GM12872 (cell line): ENCODE data around the gene TBC1D30.

Source experiments
- TF ChIP-seq, protein P1 (sequence below): IDR thresholded peaks from 3 replicates; pipeline ENCODE4 v1.5.1; 2011; ENCODE audit warnings: low read depth, mild to moderate bottlenecking, low read length, moderate library complexity; ENCODE audit not compliant: insufficient read depth

Gene TBC1D30

DNA sequence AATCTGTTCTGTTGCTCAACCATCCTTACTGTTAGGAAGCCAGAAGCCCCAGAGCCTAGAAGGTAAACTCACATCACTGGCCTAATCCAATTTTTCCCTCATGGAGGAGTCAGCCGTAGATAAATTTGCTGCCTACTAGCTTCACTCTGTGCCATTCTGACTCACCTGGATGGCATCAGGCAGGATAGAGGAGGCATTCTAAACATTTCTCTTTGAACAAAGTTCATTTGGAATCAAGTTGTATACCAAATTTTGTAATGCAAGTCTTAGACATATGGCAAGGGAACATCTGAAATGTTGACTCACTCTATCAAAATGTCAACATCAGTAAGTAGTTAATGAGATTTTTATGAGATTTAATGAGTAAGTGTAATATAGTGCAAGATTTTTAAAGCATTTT lies 13.6 kb upstream of the TBC1D30 start:
- TF ChIP-seq, protein P1, sequence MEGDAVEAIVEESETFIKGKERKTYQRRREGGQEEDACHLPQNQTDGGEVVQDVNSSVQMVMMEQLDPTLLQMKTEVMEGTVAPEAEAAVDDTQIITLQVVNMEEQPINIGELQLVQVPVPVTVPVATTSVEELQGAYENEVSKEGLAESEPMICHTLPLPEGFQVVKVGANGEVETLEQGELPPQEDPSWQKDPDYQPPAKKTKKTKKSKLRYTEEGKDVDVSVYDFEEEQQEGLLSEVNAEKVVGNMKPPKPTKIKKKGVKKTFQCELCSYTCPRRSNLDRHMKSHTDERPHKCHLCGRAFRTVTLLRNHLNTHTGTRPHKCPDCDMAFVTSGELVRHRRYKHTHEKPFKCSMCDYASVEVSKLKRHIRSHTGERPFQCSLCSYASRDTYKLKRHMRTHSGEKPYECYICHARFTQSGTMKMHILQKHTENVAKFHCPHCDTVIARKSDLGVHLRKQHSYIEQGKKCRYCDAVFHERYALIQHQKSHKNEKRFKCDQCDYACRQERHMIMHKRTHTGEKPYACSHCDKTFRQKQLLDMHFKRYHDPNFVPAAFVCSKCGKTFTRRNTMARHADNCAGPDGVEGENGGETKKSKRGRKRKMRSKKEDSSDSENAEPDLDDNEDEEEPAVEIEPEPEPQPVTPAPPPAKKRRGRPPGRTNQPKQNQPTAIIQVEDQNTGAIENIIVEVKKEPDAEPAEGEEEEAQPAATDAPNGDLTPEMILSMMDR, result no peak

DNA sequence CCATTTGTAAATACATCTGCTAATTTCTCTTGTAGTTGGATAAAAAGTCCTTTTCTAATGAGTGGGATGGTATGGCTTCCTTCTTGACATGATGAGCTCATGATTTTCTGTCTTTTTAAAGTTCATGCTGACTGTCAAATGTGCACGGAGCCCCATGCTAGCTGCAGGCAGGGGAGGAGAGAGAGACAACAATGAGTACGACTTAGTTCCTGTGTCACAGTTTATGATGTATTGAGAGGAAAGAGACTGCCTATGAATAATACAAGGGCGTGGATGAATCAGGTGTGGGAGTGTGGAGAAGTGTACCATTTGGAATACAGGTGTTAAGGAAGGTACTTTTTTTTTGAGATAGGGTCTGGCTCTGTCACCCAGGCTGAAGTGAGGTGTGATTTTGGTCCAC lies 10.7 kb upstream of the TBC1D30 start:
- TF ChIP-seq, protein P1, result no peak

DNA sequence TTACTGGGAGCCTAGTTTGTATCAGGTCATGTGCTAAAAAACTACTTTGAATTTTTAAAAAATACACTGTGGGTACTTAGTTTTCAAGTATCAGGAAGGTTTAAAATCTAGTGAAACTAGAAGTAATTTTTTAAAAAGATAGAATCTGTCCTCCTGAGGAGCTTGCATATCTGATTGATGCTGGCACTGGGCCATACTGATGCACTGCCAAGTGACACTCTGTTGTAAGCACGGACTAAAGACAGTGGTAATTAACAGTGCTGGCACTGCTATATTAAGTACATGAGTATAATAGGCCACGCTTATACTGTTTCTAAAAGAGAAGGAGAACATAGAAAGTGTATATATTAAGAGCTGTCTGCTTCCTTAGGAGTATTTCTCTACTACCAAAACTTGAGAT lies 10.0 kb upstream of the TBC1D30 start:
- TF ChIP-seq, protein P1, result no peak

DNA sequence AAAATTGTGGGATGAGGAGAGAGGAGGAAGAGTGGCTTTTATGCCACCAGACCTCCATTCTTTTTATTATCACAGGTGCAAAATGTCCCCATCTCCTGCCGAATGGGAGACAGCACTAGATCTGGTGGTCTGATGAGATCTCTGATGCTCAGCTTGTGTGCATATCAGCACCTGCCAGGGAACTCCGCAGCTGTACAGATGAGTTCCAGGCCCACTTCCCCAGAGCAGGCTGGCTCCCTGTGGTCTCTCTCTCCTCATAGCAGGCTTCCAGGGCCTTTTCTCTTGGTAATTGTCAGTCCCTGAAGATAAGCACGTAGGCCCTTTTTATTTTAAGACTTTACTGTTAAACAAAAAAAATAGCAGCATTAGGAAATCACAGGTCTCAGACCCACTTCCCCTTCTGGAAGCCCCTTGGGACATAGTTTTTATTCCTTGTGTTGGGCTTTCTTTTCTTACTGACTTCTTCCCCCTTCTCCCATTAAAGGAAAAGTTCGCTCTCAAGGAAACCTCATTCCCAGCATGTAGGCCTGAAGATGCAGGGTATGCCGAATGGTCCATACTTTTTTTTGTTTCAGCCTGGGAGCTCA lies 4.5 kb upstream of the TBC1D30 start:
- TF ChIP-seq, protein P1, result no peak

DNA sequence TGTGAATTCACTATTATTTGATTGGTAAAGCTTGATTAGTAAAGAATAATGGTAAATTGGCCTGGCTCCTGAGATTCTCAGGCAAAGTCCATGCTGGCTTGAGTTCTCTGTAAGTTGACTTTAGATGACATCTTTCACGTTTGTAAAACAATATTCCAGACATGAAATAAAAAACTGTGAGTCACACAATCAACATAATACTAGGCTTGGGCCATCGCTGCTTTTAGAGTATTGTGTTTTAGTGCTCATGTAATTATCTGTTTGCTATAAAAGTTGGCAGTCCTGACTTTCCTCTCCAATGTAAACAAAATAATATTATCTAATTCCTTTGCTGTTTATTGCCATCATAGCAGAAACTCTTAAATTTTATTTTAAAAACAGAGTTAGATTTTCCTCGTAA lies 3.9 kb upstream of the TBC1D30 start:
- TF ChIP-seq, protein P1, result no peak

DNA sequence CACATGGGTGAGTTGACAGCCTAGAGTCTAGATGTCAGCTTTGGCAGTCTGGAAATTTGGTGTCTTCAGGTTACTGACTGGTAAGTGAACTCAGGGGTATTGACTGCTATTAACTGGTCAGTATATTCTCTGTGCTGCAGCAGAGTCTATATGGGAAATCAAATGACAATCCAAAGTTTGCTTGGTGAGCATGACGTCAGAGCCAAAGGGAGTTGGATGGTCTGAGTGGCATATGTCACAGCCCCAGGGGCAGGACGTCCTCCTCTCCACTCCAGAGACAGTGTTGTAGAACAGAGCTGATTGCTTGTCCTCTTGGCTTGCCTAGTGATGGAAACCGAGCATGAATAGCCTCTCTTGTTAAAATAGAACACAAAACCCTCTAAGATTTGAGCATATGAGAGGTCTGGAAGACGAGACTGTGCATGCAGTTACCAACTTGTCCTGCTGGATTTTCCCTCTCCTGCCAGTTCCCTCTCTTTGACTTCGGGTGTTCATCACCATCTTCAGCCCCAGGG lies 3.3 kb upstream of the TBC1D30 start:
- TF ChIP-seq, protein P1, result no peak

DNA sequence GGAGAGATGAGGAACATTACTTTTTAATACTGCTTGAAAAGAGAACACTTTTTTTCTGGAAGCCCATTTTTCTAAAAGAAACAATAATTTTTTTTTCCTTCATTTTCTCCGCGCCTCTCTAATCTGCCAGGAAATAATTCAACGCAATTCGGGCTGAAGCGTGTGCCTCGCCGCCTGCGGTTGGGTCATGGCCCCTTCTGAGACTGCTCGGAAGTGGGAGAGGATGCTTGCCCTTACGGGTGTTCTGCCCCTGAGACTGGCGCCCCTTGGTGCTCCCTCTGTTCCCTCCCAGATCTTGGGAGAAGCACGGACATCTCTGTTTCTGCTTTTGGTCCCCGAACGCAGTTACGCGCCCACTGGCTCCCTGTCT lies 332 bp upstream of the TBC1D30 start:
- TF ChIP-seq, protein P1, result no peak
